D721Med (cell line): ENCODE results near the gene ARHGAP26.

Experiments
- DNase-seq: peaks from one replicate; pipeline ENCODE4 v3.0.0; 2011; ENCODE audit warnings: low spot score; ENCODE audit not compliant: insufficient read length
- FAIRE-seq: peaks from 2 replicates; lab custom pipeline; 2011; peaks lifted over from hg19 to GRCh38; lab: Jason Lieb, UNC
- CTCF ChIP-seq: IDR thresholded peaks from 2 replicates; pipeline ENCODE4 v1.5.1; 2012; ENCODE audit warnings: mild to moderate bottlenecking, control low read depth; ENCODE audit not compliant: insufficient read depth; ENCODE audit errors: missing control alignments

Gene ARHGAP26

GRCh38 chr5:142888469-142889085 is 118.4 kb downstream of the ARHGAP26 start:
- peak; percentile 92 for FAIRE-seq
- no peak for DNase-seq
- TF ChIP-seq CTCF, result peak; percentile 73

GRCh38 chr5:142892021-142892420 is 121.8 kb downstream of the ARHGAP26 start:
- DNase-seq (no peak), FAIRE-seq (no peak)
- TF ChIP-seq CTCF, result no peak

- DNase-seq, result no peak
- FAIRE-seq, result no peak
- TF ChIP-seq CTCF, result no peak
Measured at GRCh38 chr5:142894315-142894714, 124.1 kb downstream of the ARHGAP26 start.

- no peak for TF ChIP-seq CTCF
- FAIRE-seq, result no peak
- DNase-seq, result no peak
Measured at GRCh38 chr5:142894749-142895148, 124.6 kb downstream of the ARHGAP26 start.

- DNase-seq (no peak), FAIRE-seq (no peak)
- TF ChIP-seq CTCF, result no peak
Measured at GRCh38 chr5:142896325-142897007, 126.3 kb downstream of the ARHGAP26 start.

GRCh38 chr5:142897328-142897727 is 127.2 kb downstream of the ARHGAP26 start:
- FAIRE-seq, result no peak
- DNase-seq, result no peak
- no peak for TF ChIP-seq CTCF

GRCh38 chr5:142900927-142901326 is 130.8 kb downstream of the ARHGAP26 start:
- no peak for TF ChIP-seq CTCF
- FAIRE-seq (no peak), DNase-seq (no peak)
